Trophoblast cell (in vitro differentiated cells and primary cell): Measurements from ENCODE around the gene ICAM5.
A peak's percentile ranks its signal among the peaks of the same experiment; 100 is the strongest.

ENCODE experiments used
- DNase-seq, 2 donors: peaks; one replicate each; pipeline ENCODE4 v3.0.0-alpha.2; 2016
- H2AFZ ChIP-seq: 2 replicates; pipeline ENCODE4 v1.6.1; 2013; ENCODE audit warnings: low read length, moderate library complexity, mild to moderate bottlenecking; ENCODE audit not compliant: insufficient read depth, poor library complexity
- H2AK5ac ChIP-seq: 2 replicates; pipeline ENCODE4 v1.6.1; 2013; ENCODE audit warnings: mild to moderate bottlenecking, low read length
- H2BK120ac ChIP-seq: 2 replicates; pipeline ENCODE4 v1.6.1; 2013; ENCODE audit warnings: low read length, mild to moderate bottlenecking, moderate library complexity; ENCODE audit not compliant: insufficient read depth, poor library complexity
- H2BK12ac ChIP-seq: 2 replicates; pipeline ENCODE4 v1.6.1; 2013; ENCODE audit warnings: mild to moderate bottlenecking, low read length, moderate library complexity
- H2BK5ac ChIP-seq: 2 replicates; pipeline ENCODE4 v1.6.1; 2013; ENCODE audit warnings: low read length, low read depth, moderate library complexity, mild to moderate bottlenecking; ENCODE audit not compliant: poor library complexity
- H3K14ac ChIP-seq: 2 replicates; pipeline ENCODE4 v1.6.1; 2013; ENCODE audit warnings: mild to moderate bottlenecking, low read length
- H3K18ac ChIP-seq: 2 replicates; pipeline ENCODE4 v1.6.1; 2013; ENCODE audit warnings: mild to moderate bottlenecking, low read length
- H3K23ac ChIP-seq: 2 replicates; pipeline ENCODE4 v1.6.1; 2013; ENCODE audit warnings: low read length
- H3K27ac ChIP-seq: 2 replicates; pipeline ENCODE4 v1.5.1; 2013; ENCODE audit warnings: low read depth, mild to moderate bottlenecking, inconsistent platforms, low read length, moderate library complexity
- H3K27me3 ChIP-seq: 2 replicates; pipeline ENCODE4 v1.6.1; 2013; ENCODE audit warnings: inconsistent platforms, mild to moderate bottlenecking, low read length, moderate library complexity; ENCODE audit not compliant: insufficient read depth
- H3K36me3 ChIP-seq, 2 experiments: 1 replicate in 1 of 2; 2 replicates in 1 of 2; pipeline ENCODE4 v1.6.1; 2013; ENCODE audit warnings: low read length in 2 of 2, mild to moderate bottlenecking in 2 of 2, moderate library complexity in 1 of 2; ENCODE audit not compliant: insufficient read depth in 2 of 2, control insufficient read depth in 1 of 2
- H3K4ac ChIP-seq: 2 replicates; pipeline ENCODE4 v1.6.1; 2013; ENCODE audit warnings: low read depth, mild to moderate bottlenecking, low read length, moderate library complexity
- H3K4me1 ChIP-seq, 2 experiments: 1 replicate in 1 of 2; 2 replicates in 1 of 2; pipeline ENCODE4 v1.6.1; 2013; ENCODE audit warnings: low read length in 2 of 2, mild to moderate bottlenecking in 2 of 2, moderate library complexity in 1 of 2; ENCODE audit not compliant: insufficient read depth in 2 of 2, control insufficient read depth in 1 of 2
- H3K4me2 ChIP-seq: 2 replicates; pipeline ENCODE4 v1.6.1; 2013; ENCODE audit warnings: inconsistent platforms, mild to moderate bottlenecking, low read length, moderate library complexity
- H3K4me3 ChIP-seq: 2 replicates; pipeline ENCODE4 v1.5.1; 2013; ENCODE audit warnings: mild to moderate bottlenecking, low read depth, low read length, inconsistent platforms
- H3K79me1 ChIP-seq: one replicate; pipeline ENCODE4 v1.6.1; 2013; ENCODE audit warnings: low read length
- H3K79me2 ChIP-seq: 2 replicates; pipeline ENCODE4 v1.6.1; 2013; ENCODE audit warnings: low read length, mild to moderate bottlenecking; ENCODE audit not compliant: control insufficient read depth, insufficient read depth, poor library complexity
- H3K9ac ChIP-seq: 2 replicates; pipeline ENCODE4 v1.6.1; 2013; ENCODE audit warnings: mild to moderate bottlenecking, low read length
- H3K9me3 ChIP-seq: 2 replicates; pipeline ENCODE4 v1.6.1; 2013; ENCODE audit warnings: low read depth, mild to moderate bottlenecking, control low read depth, inconsistent platforms, low read length; ENCODE audit not compliant: insufficient read depth
- H4K12ac ChIP-seq: 2 replicates; pipeline ENCODE4 v1.6.1; 2013; ENCODE audit warnings: low read depth, mild to moderate bottlenecking, low read length, moderate library complexity
- H4K8ac ChIP-seq: 2 replicates; pipeline ENCODE4 v1.6.1; 2013; ENCODE audit warnings: low read depth, mild to moderate bottlenecking, low read length, moderate library complexity
- H4K91ac ChIP-seq: one replicate; pipeline ENCODE4 v1.6.1; 2013; ENCODE audit warnings: low read depth, mild to moderate bottlenecking, low read length, moderate library complexity
- WGBS: extraction: QIAGEN DNeasy Blood & Tissue Kit; methylation state at CpG from one replicate; pipeline ENCODE4 v1.1.7; 2013; ENCODE audit warnings: missing lambda C conversion rate; ENCODE audit not compliant: insufficient read length, insufficient coverage; ENCODE audit errors: extremely low coverage; 5-methylcytosine and 5-hydroxymethylcytosine counted together

ICAM5 gene

GRCh38 chr19:10316229-10317044 lies 26.7 kb downstream of the ICAM5 start:
- no peak overlapping the region for H2AK5ac ChIP-seq
- no peaks in the 10 kb centered on the region for H3K9me3 ChIP-seq
- peaks cover 0 to 3% of the 10 kb centered on the region in 2 experiments for H3K4me1 ChIP-seq
- H4K8ac ChIP-seq: peak overlapping the region; percentile 92
- no peak overlapping the region for H2BK120ac ChIP-seq
- H3K79me1 ChIP-seq: peaks cover 6% of the 10 kb centered on the region
- H3K9ac ChIP-seq: no peak overlapping the region
- H2BK12ac ChIP-seq: no peak overlapping the region
- H3K4ac ChIP-seq: no peak overlapping the region
- no peaks in the 10 kb centered on the region for H3K27me3 ChIP-seq
- DNase-seq: no peak
- H2BK5ac ChIP-seq: no peak overlapping the region
- no CpG with 5 or more reads among the region's 19 CpGs for WGBS
- peak overlapping the region; percentile 28 for H3K4me2 ChIP-seq
- no peak overlapping the region for H3K27ac ChIP-seq
- H3K18ac ChIP-seq: no peak overlapping the region
- H3K23ac ChIP-seq: no peak overlapping the region
- H3K79me2 ChIP-seq: peaks cover 6% of the 10 kb centered on the region
- H3K4me3 ChIP-seq: no peak overlapping the region
- peaks cover 40 to 46% of the 10 kb centered on the region in 2 experiments for H3K36me3 ChIP-seq
- H4K12ac ChIP-seq: no peak overlapping the region
- no peak overlapping the region for H4K91ac ChIP-seq
- no peak overlapping the region for H3K14ac ChIP-seq
- H2AFZ ChIP-seq: no peak overlapping the region

- H3K36me3 ChIP-seq: peaks cover 48 to 53% of the 10 kb centered on the region in 2 experiments
- H2AK5ac ChIP-seq: no peak overlapping the region
- H3K4me2 ChIP-seq: no peak overlapping the region
- no peak overlapping the region for H3K4ac ChIP-seq
- no peak overlapping the region for H4K91ac ChIP-seq
- H3K14ac ChIP-seq: no peak overlapping the region
- H2AFZ ChIP-seq: no peak overlapping the region
- no peak overlapping the region for H3K23ac ChIP-seq
- H3K4me1 ChIP-seq: peaks cover 0 to 3% of the 10 kb centered on the region in 2 experiments
- no peaks in the 10 kb centered on the region for H3K27me3 ChIP-seq
- H4K8ac ChIP-seq: no peak overlapping the region
- H3K4me3 ChIP-seq: no peak overlapping the region
- no peaks in the 10 kb centered on the region for H3K9me3 ChIP-seq
- H3K18ac ChIP-seq: no peak overlapping the region
- H3K79me1 ChIP-seq: peaks cover 6% of the 10 kb centered on the region
- no peak overlapping the region for H3K27ac ChIP-seq
- H3K79me2 ChIP-seq: peaks cover 6% of the 10 kb centered on the region
- no peak overlapping the region for H2BK120ac ChIP-seq
- H4K12ac ChIP-seq: no peak overlapping the region
- H3K9ac ChIP-seq: no peak overlapping the region
- H2BK5ac ChIP-seq: no peak overlapping the region
- H2BK12ac ChIP-seq: no peak overlapping the region
- WGBS: no CpG with 5 or more reads among the region's 29 CpGs
- DNase-seq: no peak
Observed at GRCh38 chr19:10317045-10317856, 27.5 kb downstream of the ICAM5 start.

GRCh38 chr19:10317857-10318462 lies 28.2 kb downstream of the ICAM5 start:
- H3K14ac ChIP-seq: no peak overlapping the region
- H3K4me3 ChIP-seq: no peak overlapping the region
- H2BK120ac ChIP-seq: no peak overlapping the region
- no peak overlapping the region for H2BK12ac ChIP-seq
- H3K4me1 ChIP-seq: peaks cover 0 to 3% of the 10 kb centered on the region in 2 experiments
- H3K23ac ChIP-seq: no peak overlapping the region
- H2AK5ac ChIP-seq: no peak overlapping the region
- no peak overlapping the region for H3K18ac ChIP-seq
- no peak overlapping the region for H2BK5ac ChIP-seq
- H4K8ac ChIP-seq: no peak overlapping the region
- H3K27ac ChIP-seq: no peak overlapping the region
- H3K9me3 ChIP-seq: no peaks in the 10 kb centered on the region
- H3K36me3 ChIP-seq: peaks cover 55 to 60% of the 10 kb centered on the region in 2 experiments
- no peaks in the 10 kb centered on the region for H3K27me3 ChIP-seq
- no peak overlapping the region for H4K91ac ChIP-seq
- no peak overlapping the region for H2AFZ ChIP-seq
- no CpG with 5 or more reads among the region's 15 CpGs for WGBS
- peaks cover 6% of the 10 kb centered on the region for H3K79me2 ChIP-seq
- no peak overlapping the region for H4K12ac ChIP-seq
- no peak overlapping the region for H3K4me2 ChIP-seq
- DNase-seq: no peak
- no peak overlapping the region for H3K9ac ChIP-seq
- no peak overlapping the region for H3K4ac ChIP-seq
- peaks cover 6% of the 10 kb centered on the region for H3K79me1 ChIP-seq

- no peak for DNase-seq
- H3K18ac ChIP-seq: no peak overlapping the region
- no peak overlapping the region for H2AK5ac ChIP-seq
- no peak overlapping the region for H3K4me2 ChIP-seq
- no peak overlapping the region for H3K4ac ChIP-seq
- H3K23ac ChIP-seq: no peak overlapping the region
- H3K9ac ChIP-seq: no peak overlapping the region
- H2AFZ ChIP-seq: no peak overlapping the region
- H3K27ac ChIP-seq: no peak overlapping the region
- H3K36me3 ChIP-seq: peaks cover 64 to 71% of the 10 kb centered on the region in 2 experiments
- H2BK5ac ChIP-seq: no peak overlapping the region
- H4K91ac ChIP-seq: no peak overlapping the region
- H4K8ac ChIP-seq: no peak overlapping the region
- H3K9me3 ChIP-seq: no peaks in the 10 kb centered on the region
- peaks cover 6% of the 10 kb centered on the region for H3K79me1 ChIP-seq
- no peak overlapping the region for H3K14ac ChIP-seq
- no peaks in the 10 kb centered on the region for H3K27me3 ChIP-seq
- peaks cover 6% of the 10 kb centered on the region for H3K79me2 ChIP-seq
- peaks cover 0 to 3% of the 10 kb centered on the region in 2 experiments for H3K4me1 ChIP-seq
- no peak overlapping the region for H4K12ac ChIP-seq
- peak overlapping the region; percentile 25 for H3K4me3 ChIP-seq
- H2BK12ac ChIP-seq: no peak overlapping the region
- H2BK120ac ChIP-seq: no peak overlapping the region
- no CpG with 5 or more reads among the region's 13 CpGs for WGBS
Observed at GRCh38 chr19:10318807-10319682, 29.3 kb downstream of the ICAM5 start.
